OCI-LY1 (cell line): ENCODE data around the gene MYBPC1.
A peak's percentile ranks its signal among the peaks of the same experiment; 100 is the strongest.

Experiments
- H2AFZ ChIP-seq: fragments of 200-600 bp; sonication (generic), shearing (Covaris generic); 2 replicates; pipeline ENCODE4 v1.6.0; 2014; ENCODE audit warnings: antibody characterized with exemption, mild to moderate bottlenecking, low read length
- H3F3A ChIP-seq: fragments of 200-600 bp; sonication (generic), shearing (Covaris generic); 2 replicates; pipeline ENCODE4 v1.6.0; 2014; ENCODE audit warnings: mild to moderate bottlenecking, antibody characterized with exemption, low read length, moderate library complexity; ENCODE audit not compliant: insufficient read depth
- H3K27ac ChIP-seq: fragments of 200-600 bp; sonication (generic); 2 replicates; pipeline ENCODE4 v1.5.1; 2014; ENCODE audit warnings: low read length, mixed run types, mild to moderate bottlenecking, low read depth; ENCODE audit not compliant: poor library complexity, severe bottlenecking
- H3K27me3 ChIP-seq: fragments of 200-600 bp; sonication (generic); 2 replicates; pipeline ENCODE4 v1.6.0; 2014; ENCODE audit warnings: antibody characterized with exemption, mild to moderate bottlenecking, low read length, moderate library complexity; ENCODE audit not compliant: insufficient read depth
- H3K36me3 ChIP-seq: fragments of 200-600 bp; sonication (generic); 2 replicates; pipeline ENCODE4 v1.6.1; 2014; ENCODE audit warnings: mild to moderate bottlenecking, antibody characterized with exemption, low read length, moderate library complexity, mixed read lengths; ENCODE audit not compliant: insufficient read depth
- H3K4me1 ChIP-seq: fragments of 200-600 bp; sonication (generic); 2 replicates; pipeline ENCODE4 v1.5.1; 2014; ENCODE audit warnings: mild to moderate bottlenecking, low read length, moderate library complexity; ENCODE audit not compliant: insufficient read depth, severe bottlenecking
- H3K4me2 ChIP-seq: fragments of 200-600 bp; sonication (generic), shearing (Covaris generic); 2 replicates; pipeline ENCODE4 v1.6.1; 2014; ENCODE audit warnings: low read length
- H3K4me3 ChIP-seq: fragments of 200-600 bp; sonication (generic); 2 replicates; pipeline ENCODE4 v1.5.1; 2014; ENCODE audit warnings: low read length, low read depth, mild to moderate bottlenecking, mixed read lengths; ENCODE audit not compliant: poor library complexity, severe bottlenecking
- H3K79me2 ChIP-seq: fragments of 200-600 bp; shearing (Covaris generic); 2 replicates; pipeline ENCODE4 v1.6.1; 2016; ENCODE audit warnings: mixed run types, low read length, mixed read lengths; ENCODE audit not compliant: insufficient read depth
- H3K9ac ChIP-seq: fragments of 200-600 bp; sonication (generic), shearing (Covaris generic); 2 replicates; pipeline ENCODE4 v1.6.1; 2014; ENCODE audit warnings: mild to moderate bottlenecking, low read length, mixed read lengths
- H3K9me2 ChIP-seq: fragments of 200-600 bp; sonication (generic), shearing (Covaris generic); 2 replicates; pipeline ENCODE4 v1.6.1; 2014; ENCODE audit warnings: low read depth, mild to moderate bottlenecking, low read length, mixed read lengths
- H3K9me3 ChIP-seq: fragments of 200-600 bp; shearing (Covaris generic); 2 replicates; pipeline ENCODE4 v1.6.1; 2014; ENCODE audit warnings: low read length, mixed read lengths
- H4K20me1 ChIP-seq: fragments of 200-600 bp; sonication (generic), shearing (Covaris generic); 2 replicates; pipeline ENCODE4 v1.6.0; 2016; ENCODE audit warnings: mild to moderate bottlenecking, low read length; ENCODE audit not compliant: insufficient read depth
- CTCF ChIP-seq: fragments of 200-600 bp; sonication (generic), shearing (Covaris generic); IDR thresholded peaks from 2 replicates; pipeline ENCODE4 v1.5.1; 2017; ENCODE audit warnings: mild to moderate bottlenecking, antibody characterized with exemption, low read length, moderate library complexity, mixed read lengths
- EZH2 ChIP-seq: fragments of 200-600 bp; sonication (generic), shearing (Covaris generic); IDR thresholded peaks from 2 replicates; pipeline ENCODE4 v1.8.0; 2017; ENCODE audit warnings: borderline replicate concordance, mixed run types, mild to moderate bottlenecking, antibody characterized with exemption, low read length, moderate library complexity, mixed read lengths

Gene MYBPC1

GRCh38 chr12:101698800-101699347 lies 104.1 kb downstream of the MYBPC1 start:
- Histone ChIP-seq H3K27me3 (no peaks in the 10 kb centered on the region), H3K4me3 (peak overlapping the region; percentile 89), H3K36me3 (peaks cover 4% of the 10 kb centered on the region; the same call in 1 of the 2 replicates), H3F3A (no peaks in the 10 kb centered on the region), H3K79me2 (peaks cover 56% of the 10 kb centered on the region), H3K4me1 (peaks cover 53% of the 10 kb centered on the region), H3K9me2 (no peaks in the 10 kb centered on the region), H3K4me2 (peak overlapping the region; percentile 87), H3K9ac (peak overlapping the region; percentile 88), H2AFZ (no peak overlapping the region), H3K27ac (peak overlapping the region; percentile 87), H4K20me1 (no peaks in the 10 kb centered on the region), H3K9me3 (0 out of 2 replicates have a peak, but pooled peaks cover 3% of the 10 kb centered on the region)
- TF ChIP-seq CTCF = peak; percentile 57
- TF ChIP-seq EZH2 = no peak

- Histone ChIP-seq H3K27me3 (no peaks in the 10 kb centered on the region), H2AFZ (no peak overlapping the region), H3K9me3 (no peaks in the 10 kb centered on the region), H3K4me1 (peaks cover 53% of the 10 kb centered on the region), H4K20me1 (no peaks in the 10 kb centered on the region), H3K4me2 (peak overlapping the region; percentile 87), H3K36me3 (peaks cover 4% of the 10 kb centered on the region; the same call in 1 of the 2 replicates), H3K79me2 (peaks cover 60% of the 10 kb centered on the region), H3K4me3 (peak overlapping the region; percentile 89), H3K9me2 (no peaks in the 10 kb centered on the region), H3K27ac (peak overlapping the region; percentile 87), H3F3A (no peaks in the 10 kb centered on the region), H3K9ac (peak overlapping the region; percentile 88)
- TF ChIP-seq EZH2 (no peak), CTCF (no peak)
These were observed 105.6 kb downstream of the MYBPC1 start for GRCh38 chr12:101700299-101700820.

- no peak overlapping the region for H3K4me2 ChIP-seq
- TF ChIP-seq EZH2 (no peak), CTCF (no peak)
These were observed 108.7 kb downstream of the MYBPC1 start for GRCh38 chr12:101703487-101703886.

More at GRCh38 chr12:101703487-101703886, 108.7 kb downstream of the MYBPC1 start:
- no peak overlapping the region for H3K9ac ChIP-seq
- no peaks in the 10 kb centered on the region for H4K20me1 ChIP-seq
- H3K4me1 ChIP-seq = peaks cover 59% of the 10 kb centered on the region
- H3K27me3 ChIP-seq = no peaks in the 10 kb centered on the region
- H3K27ac ChIP-seq = no peak overlapping the region
- peaks cover 5% of the 10 kb centered on the region; the same call in 1 of the 2 replicates for H3K36me3 ChIP-seq
- no peaks in the 10 kb centered on the region for H3K9me3 ChIP-seq
- no peak overlapping the region for H2AFZ ChIP-seq
- H3K79me2 ChIP-seq = peaks cover 82% of the 10 kb centered on the region
- H3K9me2 ChIP-seq = no peaks in the 10 kb centered on the region
- H3F3A ChIP-seq = no peaks in the 10 kb centered on the region
- no peak overlapping the region for H3K4me3 ChIP-seq
